ENCODE data around the gene INO80D. TPM values are rescaled to one million over a fixed set of nuclear protein-coding genes. Genes with fewer than 3 reads are reported as not detected.

The INO80D gene
- total RNA-seq, 4 donors from 2014 or later = 11.0 to 28.6 (median 21.2) TPM

DNA sequence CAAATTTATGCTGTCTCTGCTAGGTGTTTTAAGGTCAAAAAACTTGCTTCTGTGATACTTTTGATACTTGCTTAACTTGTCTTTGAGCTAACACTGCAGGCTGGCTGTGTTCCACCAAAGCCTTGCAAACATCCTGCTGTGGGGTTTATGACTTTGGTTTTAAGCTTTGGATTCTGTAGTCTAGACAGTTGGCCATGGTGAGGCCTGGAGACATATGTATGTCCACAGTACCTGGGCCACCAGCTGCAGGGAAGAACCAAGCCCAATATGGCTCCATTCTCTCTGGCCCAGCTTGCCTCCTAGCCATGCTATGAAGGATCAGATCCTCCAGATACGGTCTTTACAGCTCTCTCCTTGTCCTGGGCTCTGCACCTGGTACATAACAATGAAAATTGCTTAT, 113.9 kb downstream of the INO80D start:
- Histone ChIP-seq H3K36me3 (no peaks in the 10 kb centered on the region), H3K27ac (no peak overlapping the region), H3K4me3 (no peak overlapping the region), H3K9me3 (no peaks in the 10 kb centered on the region), H3K4me1 (peaks cover 0 to 5% (median 0%) of the 10 kb centered on the region in 3 donors), H3K27me3 (peaks cover 2% of the 10 kb centered on the region)
- no peak for TF ChIP-seq POLR2A (IDR thresholded peaks at IDR 0.05)
- TF ChIP-seq, protein P1, sequence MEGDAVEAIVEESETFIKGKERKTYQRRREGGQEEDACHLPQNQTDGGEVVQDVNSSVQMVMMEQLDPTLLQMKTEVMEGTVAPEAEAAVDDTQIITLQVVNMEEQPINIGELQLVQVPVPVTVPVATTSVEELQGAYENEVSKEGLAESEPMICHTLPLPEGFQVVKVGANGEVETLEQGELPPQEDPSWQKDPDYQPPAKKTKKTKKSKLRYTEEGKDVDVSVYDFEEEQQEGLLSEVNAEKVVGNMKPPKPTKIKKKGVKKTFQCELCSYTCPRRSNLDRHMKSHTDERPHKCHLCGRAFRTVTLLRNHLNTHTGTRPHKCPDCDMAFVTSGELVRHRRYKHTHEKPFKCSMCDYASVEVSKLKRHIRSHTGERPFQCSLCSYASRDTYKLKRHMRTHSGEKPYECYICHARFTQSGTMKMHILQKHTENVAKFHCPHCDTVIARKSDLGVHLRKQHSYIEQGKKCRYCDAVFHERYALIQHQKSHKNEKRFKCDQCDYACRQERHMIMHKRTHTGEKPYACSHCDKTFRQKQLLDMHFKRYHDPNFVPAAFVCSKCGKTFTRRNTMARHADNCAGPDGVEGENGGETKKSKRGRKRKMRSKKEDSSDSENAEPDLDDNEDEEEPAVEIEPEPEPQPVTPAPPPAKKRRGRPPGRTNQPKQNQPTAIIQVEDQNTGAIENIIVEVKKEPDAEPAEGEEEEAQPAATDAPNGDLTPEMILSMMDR (IDR thresholded peaks at IDR 0.05) = no peak
- ATAC-seq = no peak
- 80 to 100% methylated on average over 1 of the region's 1 CpG for WGBS, 2 donors (ENCODE audit: low coverage in 1 of 2)

DNA sequence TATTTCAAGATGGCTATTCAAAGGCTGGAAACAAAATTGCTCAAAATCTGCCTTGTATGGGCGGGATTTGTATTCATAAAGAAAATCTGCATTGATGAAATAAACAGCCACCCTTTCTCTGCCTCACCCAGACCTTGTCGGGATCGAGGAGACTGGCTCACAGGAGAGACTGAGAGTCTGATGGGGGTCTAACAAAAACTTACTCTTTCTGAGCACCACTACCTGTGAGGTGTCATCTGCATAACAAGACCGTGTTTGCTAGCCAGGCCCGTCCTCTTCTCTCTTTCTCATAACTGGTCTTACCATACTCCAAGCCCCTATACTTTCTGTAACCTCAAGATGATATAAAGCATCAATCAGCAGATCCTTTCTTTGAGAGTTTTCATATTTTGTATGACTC, 115.6 kb downstream of the INO80D start:
- Histone ChIP-seq H3K9me3 (no peaks in the 10 kb centered on the region), H3K27ac (no peak overlapping the region), H3K4me1 (peaks cover 0 to 5% (median 0%) of the 10 kb centered on the region in 3 donors), H3K4me3 (no peak overlapping the region), H3K36me3 (no peaks in the 10 kb centered on the region), H3K27me3 (no peaks in the 10 kb centered on the region)
- 77 to 84% methylated on average over 4 to 5 of the region's 5 CpGs for WGBS, 2 donors (ENCODE audit: low coverage in 1 of 2)
- no peak for TF ChIP-seq POLR2A (IDR thresholded peaks at IDR 0.05)
- TF ChIP-seq POLR2AphosphoS5 (IDR thresholded peaks at IDR 0.05) = no peak
- TF ChIP-seq EP300 (IDR thresholded peaks at IDR 0.05) = no peak
- TF ChIP-seq, protein P1 (IDR thresholded peaks at IDR 0.05) = no peak
- ATAC-seq = no peak

DNA sequence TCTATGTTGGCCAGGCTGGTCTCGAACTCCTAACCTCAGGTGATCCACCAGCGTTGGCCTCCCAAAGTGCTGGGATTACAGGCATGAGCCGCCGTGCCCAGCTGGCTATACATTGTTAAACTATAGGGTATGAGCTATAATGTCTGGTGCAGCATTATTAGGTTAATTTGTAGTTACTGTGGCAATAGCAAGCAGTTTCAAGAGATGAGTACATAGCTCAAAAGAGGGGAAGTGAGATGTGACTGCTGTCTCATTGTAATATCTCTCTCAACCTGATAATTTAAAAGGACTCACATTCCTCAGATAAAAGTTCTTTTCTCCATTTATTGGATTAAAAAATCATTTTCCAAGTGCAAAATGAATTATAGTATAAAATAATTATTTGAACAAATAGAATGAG, 116.4 kb downstream of the INO80D start:
- WGBS, 2 donors (ENCODE audit: low coverage in 1 of 2) = 100% methylated on average over 3 of the region's 4 CpGs; no CpG with 5 or more reads in 1 of the 2 donors
- Histone ChIP-seq H3K36me3 (no peaks in the 10 kb centered on the region), H3K9me3 (no peaks in the 10 kb centered on the region), H3K4me1 (peaks cover 0 to 4% (median 0%) of the 10 kb centered on the region in 3 donors), H3K27me3 (no peaks in the 10 kb centered on the region), H3K27ac (no peak overlapping the region), H3K4me3 (no peak overlapping the region)
- TF ChIP-seq POLR2A (IDR thresholded peaks at IDR 0.05) (no peak), POLR2AphosphoS5 (IDR thresholded peaks at IDR 0.05) (no peak), EP300 (IDR thresholded peaks at IDR 0.05) (no peak)
- TF ChIP-seq, protein P1 (IDR thresholded peaks at IDR 0.05) = no peak
- ATAC-seq = no peak

DNA sequence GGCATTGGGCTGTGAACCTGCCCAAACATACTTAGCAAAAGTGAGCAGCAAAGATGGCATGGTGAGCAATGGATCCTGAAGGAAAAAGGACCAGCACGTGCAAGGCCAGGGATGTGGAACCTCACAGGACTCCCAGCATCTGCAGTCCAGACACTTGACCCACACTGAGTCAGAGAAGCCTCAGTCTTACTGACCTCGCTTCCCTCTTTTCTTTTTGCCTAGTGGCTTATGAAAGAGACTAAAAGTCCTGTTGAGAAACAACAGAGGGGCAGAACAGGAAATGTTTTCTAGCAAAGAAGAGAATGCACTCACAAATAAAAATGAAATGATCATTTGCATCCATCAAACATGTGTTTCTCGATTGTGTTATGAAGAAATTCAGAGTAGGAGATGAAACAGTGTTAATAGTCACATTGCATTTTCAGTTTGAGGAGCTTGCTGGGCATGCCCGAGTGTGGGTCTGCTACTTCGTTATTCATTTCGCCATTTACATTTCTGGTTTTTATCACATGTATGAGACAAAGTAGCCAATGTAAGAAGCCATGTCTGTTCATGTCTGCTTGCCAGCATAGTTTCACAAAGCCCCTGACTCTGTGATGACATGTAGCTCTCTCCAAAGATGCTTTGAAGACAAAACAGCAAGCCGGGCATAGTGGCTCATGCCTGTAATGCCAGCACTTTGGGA, 118.4 kb downstream of the INO80D start:
- no peaks in the 10 kb centered on the region for H3K4me1 ChIP-seq
- no peak overlapping the region for H3K27ac ChIP-seq
- no peak overlapping the region for H3K4me3 ChIP-seq
- H3K27me3 ChIP-seq = no peaks in the 10 kb centered on the region
- WGBS, 2 donors (ENCODE audit: low coverage in 1 of 2) = 75 to 80% methylated on average over 4 to 6 of the region's 7 CpGs
- no peaks in the 10 kb centered on the region for H3K9me3 ChIP-seq
- no peak for ATAC-seq
- TF ChIP-seq POLR2A (IDR thresholded peaks at IDR 0.05) (no peak), EP300 (IDR thresholded peaks at IDR 0.05) (no peak), POLR2AphosphoS5 (IDR thresholded peaks at IDR 0.05) (no peak)
- TF ChIP-seq, protein P1 (IDR thresholded peaks at IDR 0.05) = no peak
- H3K36me3 ChIP-seq = no peaks in the 10 kb centered on the region

DNA sequence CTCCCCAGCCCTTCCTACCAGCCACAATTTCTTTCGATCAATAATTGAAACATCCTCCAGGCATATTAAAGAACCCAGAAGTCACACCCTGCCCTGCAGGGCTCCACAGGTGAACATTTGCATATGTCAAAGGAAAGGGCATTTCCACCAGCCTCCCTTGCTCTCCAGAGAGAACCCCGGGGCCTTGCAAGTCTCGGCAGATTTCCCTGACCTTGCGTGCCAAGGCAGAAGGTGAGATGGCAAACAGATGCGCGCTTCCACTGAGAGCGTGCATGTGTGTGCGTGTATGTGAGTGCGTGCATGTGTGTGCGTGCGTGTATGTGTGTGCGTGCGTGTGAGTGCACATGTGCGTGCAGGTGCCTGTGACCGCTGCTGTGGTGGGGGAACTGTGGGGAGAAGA, 120.3 kb downstream of the INO80D start:
- H3K27me3 ChIP-seq = no peaks in the 10 kb centered on the region
- H3K4me3 ChIP-seq = no peak overlapping the region
- 89 to 97% methylated on average over 5 to 15 of the region's 15 CpGs for WGBS, 2 donors (ENCODE audit: low coverage in 1 of 2)
- no peak overlapping the region for H3K27ac ChIP-seq
- H3K4me1 ChIP-seq = no peaks in the 10 kb centered on the region
- TF ChIP-seq, protein P1 (IDR thresholded peaks at IDR 0.05) = no peak
- TF ChIP-seq POLR2AphosphoS5 (IDR thresholded peaks at IDR 0.05) = no peak
- TF ChIP-seq POLR2A (IDR thresholded peaks at IDR 0.05) = no peak
- no peak for TF ChIP-seq EP300 (IDR thresholded peaks at IDR 0.05)
- H3K9me3 ChIP-seq = no peaks in the 10 kb centered on the region
- no peak for ATAC-seq
- H3K36me3 ChIP-seq = no peaks in the 10 kb centered on the region
